Measurements from ENCODE around the gene KMT2C.
"Not testable (repeated sequence)": the region's sequence is repeated elsewhere in the genome, so short reads cannot be mapped to it uniquely, and the experiment has no call there.

KMT2C gene

DNA sequence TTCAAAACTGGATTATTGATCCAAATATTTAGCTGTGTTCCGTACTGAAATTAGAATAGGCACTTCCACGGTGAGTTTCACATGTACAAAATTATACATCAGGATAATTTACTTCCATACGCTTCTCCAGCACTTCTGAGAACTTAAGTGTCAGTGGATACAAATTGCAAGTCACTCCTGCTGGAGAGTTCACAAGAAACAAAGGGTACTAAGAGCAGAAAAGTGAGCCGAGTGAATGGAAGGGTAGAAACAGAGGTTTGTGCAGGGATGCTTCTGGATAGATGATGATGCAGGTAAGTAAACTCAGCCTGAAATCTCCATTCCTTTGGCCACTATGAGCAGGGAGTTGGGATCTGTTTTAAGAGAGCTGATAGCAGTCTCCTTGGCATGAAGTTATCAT is 2.2 kb upstream of the KMT2C start:
- Histone ChIP-seq H3K9ac (ENCODE audit: low read length) (peak overlapping the region; percentile 84), H3K4me1 (ENCODE audit: control insufficient read depth, insufficient read depth, low read length) (peaks cover 11% of the 10 kb centered on the region)
- not testable (repeated sequence) for H3K27me3 ChIP-seq (replicated peaks; ENCODE audit: control insufficient read depth, insufficient read depth, low read length); H3K9me3 ChIP-seq (ENCODE audit: control insufficient read depth, low read length); H3K36me3 ChIP-seq (ENCODE audit: control insufficient read depth, insufficient read depth, low read length, severe bottlenecking); DNase-seq (ENCODE audit: low read depth); H3K4me3 ChIP-seq (ENCODE audit: low read length)

- Histone ChIP-seq H3K4me1 (ENCODE audit: control insufficient read depth, insufficient read depth, low read length) (peaks cover 16% of the 10 kb centered on the region), H3K9ac (ENCODE audit: low read length) (peak overlapping the region; percentile 84), H3K4me3 (ENCODE audit: low read length) (peak overlapping the region; percentile 84)
- H3K36me3 ChIP-seq (ENCODE audit: control insufficient read depth, insufficient read depth, low read length, severe bottlenecking); H3K27me3 ChIP-seq (replicated peaks; ENCODE audit: control insufficient read depth, insufficient read depth, low read length); H3K9me3 ChIP-seq (ENCODE audit: control insufficient read depth, low read length): not testable (repeated sequence)
- peak; percentile 36 for DNase-seq (ENCODE audit: low read depth)
Measured at GRCh38 chr7:152436931-152437575, 1.2 kb upstream of the KMT2C start.

DNA sequence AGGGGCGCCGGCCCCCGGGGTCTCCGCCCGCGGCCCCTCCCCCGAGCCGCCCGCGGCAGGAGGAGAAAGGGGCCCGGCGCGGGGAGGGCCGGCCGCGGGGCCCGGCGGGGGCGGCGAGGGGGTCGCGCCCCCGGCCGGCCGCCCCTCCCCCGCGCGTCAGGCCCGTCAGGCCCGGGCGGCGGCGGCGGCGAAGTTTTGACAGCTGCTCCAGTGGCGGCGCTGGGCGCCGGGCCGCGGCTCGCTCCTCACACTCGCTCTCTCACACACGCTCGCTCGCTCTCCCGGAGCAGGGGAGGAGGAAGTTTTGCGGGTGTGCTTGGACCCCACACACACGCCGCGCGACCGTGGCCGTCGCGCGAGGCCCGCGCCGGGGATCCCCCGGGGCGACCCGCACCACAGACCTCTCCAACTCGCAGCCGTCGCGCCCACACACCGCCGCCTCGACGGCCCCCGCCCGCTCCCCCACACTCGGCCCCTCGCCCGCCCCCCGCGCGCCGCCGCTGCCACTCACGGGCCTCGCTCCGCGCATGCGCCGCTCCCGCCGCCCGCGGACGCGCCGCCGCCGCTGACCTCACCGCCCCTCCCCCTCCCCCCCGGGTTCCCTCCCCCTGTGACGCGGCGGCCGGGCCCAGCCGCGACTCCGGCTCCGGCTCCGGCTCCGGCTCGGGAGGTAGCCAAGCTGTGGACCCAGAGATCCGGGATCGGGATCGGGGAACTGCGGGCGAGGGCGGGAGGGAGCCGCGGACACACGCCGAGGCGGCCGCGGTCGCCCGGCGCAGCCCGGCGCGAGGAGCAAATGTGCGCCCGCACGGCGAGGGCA is 518 bp upstream of the KMT2C start:
- no peaks in the 10 kb centered on the region for H3K36me3 ChIP-seq (ENCODE audit: control insufficient read depth, insufficient read depth, low read length, severe bottlenecking)
- peak overlapping the region; percentile 84 for H3K4me3 ChIP-seq (ENCODE audit: low read length)
- peaks cover 16% of the 10 kb centered on the region for H3K4me1 ChIP-seq (ENCODE audit: control insufficient read depth, insufficient read depth, low read length)
- DNase-seq (ENCODE audit: low read depth) = peak; percentile 98
- H3K9me3 ChIP-seq (ENCODE audit: control insufficient read depth, low read length) = no peaks in the 10 kb centered on the region
- peak overlapping the region; percentile 84 for H3K9ac ChIP-seq (ENCODE audit: low read length)
- no peaks in the 10 kb centered on the region for H3K27me3 ChIP-seq (replicated peaks; ENCODE audit: control insufficient read depth, insufficient read depth, low read length)

GRCh38 chr7:152434511-152435383 is 1.1 kb downstream of the KMT2C start:
- peak; percentile 74 for DNase-seq (ENCODE audit: low read depth)
- Histone ChIP-seq H3K4me1 (ENCODE audit: control insufficient read depth, insufficient read depth, low read length) (peaks cover 18% of the 10 kb centered on the region), H3K4me3 (ENCODE audit: low read length) (peak overlapping the region; percentile 90), H3K9ac (ENCODE audit: low read length) (peak overlapping the region; percentile 87)
- H3K36me3 ChIP-seq (ENCODE audit: control insufficient read depth, insufficient read depth, low read length, severe bottlenecking); H3K9me3 ChIP-seq (ENCODE audit: control insufficient read depth, low read length); H3K27me3 ChIP-seq (replicated peaks; ENCODE audit: control insufficient read depth, insufficient read depth, low read length): not testable (repeated sequence)

DNA sequence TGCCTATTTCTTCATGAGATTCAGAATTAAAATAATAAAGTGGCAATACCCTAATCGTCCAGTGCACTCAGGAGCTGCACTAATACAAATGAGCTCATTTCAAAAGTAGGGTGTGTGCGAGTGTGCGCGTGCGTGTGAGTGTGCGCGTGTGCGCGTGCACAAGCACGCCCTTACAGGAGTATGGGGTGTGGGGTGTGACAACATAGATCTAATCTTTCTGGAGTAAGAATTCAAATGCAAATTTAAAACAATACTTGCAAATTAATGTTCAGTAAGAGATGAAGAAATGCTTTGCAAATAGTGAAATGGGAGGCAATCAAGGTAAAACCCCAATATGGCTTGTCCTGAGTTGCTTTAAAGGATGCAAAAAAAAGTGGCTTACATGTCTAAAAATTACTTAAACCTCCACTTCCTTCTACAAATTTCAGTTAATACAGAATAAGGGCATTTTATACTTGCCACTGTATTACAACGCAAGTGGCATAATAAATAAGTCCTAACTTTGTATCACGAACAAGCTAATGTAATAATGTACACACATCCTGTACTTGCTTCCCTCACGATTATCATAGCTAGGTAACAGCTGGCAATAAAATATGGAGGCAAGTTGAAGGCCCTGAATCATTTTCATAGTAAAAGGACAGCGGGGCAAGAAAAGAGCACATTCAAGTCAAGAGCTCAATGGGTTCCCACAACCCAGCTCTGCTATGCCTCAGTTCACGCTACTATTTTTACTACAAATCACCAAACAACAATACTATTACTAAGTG is 1.9 kb downstream of the KMT2C start:
- Histone ChIP-seq H3K4me3 (ENCODE audit: low read length) (peak overlapping the region; percentile 90), H3K4me1 (ENCODE audit: control insufficient read depth, insufficient read depth, low read length) (peaks cover 22% of the 10 kb centered on the region), H3K9ac (ENCODE audit: low read length) (peak overlapping the region; percentile 87)
- H3K9me3 ChIP-seq (ENCODE audit: control insufficient read depth, low read length); H3K36me3 ChIP-seq (ENCODE audit: control insufficient read depth, insufficient read depth, low read length, severe bottlenecking); H3K27me3 ChIP-seq (replicated peaks; ENCODE audit: control insufficient read depth, insufficient read depth, low read length): not testable (repeated sequence)
- DNase-seq (ENCODE audit: low read depth) = peak; percentile 39

- Histone ChIP-seq H3K9ac (ENCODE audit: low read length) (peak overlapping the region; percentile 87), H3K4me1 (ENCODE audit: control insufficient read depth, insufficient read depth, low read length) (peaks cover 26% of the 10 kb centered on the region), H3K4me3 (ENCODE audit: low read length) (peak overlapping the region; percentile 90)
- H3K9me3 ChIP-seq (ENCODE audit: control insufficient read depth, low read length); H3K36me3 ChIP-seq (ENCODE audit: control insufficient read depth, insufficient read depth, low read length, severe bottlenecking); H3K27me3 ChIP-seq (replicated peaks; ENCODE audit: control insufficient read depth, insufficient read depth, low read length); DNase-seq (ENCODE audit: low read depth): not testable (repeated sequence)
Measured at GRCh38 chr7:152432735-152433134, 3.1 kb downstream of the KMT2C start.

GRCh38 chr7:152430854-152431253 is 4.9 kb downstream of the KMT2C start:
- H3K9me3 ChIP-seq (ENCODE audit: control insufficient read depth, low read length) = no peaks in the 10 kb centered on the region
- DNase-seq (ENCODE audit: low read depth) = no peak
- no peak overlapping the region for H3K4me3 ChIP-seq (ENCODE audit: low read length)
- H3K27me3 ChIP-seq (replicated peaks; ENCODE audit: control insufficient read depth, insufficient read depth, low read length) = no peaks in the 10 kb centered on the region
- peaks cover 34% of the 10 kb centered on the region for H3K4me1 ChIP-seq (ENCODE audit: control insufficient read depth, insufficient read depth, low read length)
- no peak overlapping the region for H3K9ac ChIP-seq (ENCODE audit: low read length)
- H3K36me3 ChIP-seq (ENCODE audit: control insufficient read depth, insufficient read depth, low read length, severe bottlenecking) = no peaks in the 10 kb centered on the region

- not testable (repeated sequence) for H3K27me3 ChIP-seq (replicated peaks; ENCODE audit: control insufficient read depth, insufficient read depth, low read length); H3K36me3 ChIP-seq (ENCODE audit: control insufficient read depth, insufficient read depth, low read length, severe bottlenecking); H3K4me3 ChIP-seq (ENCODE audit: low read length); DNase-seq (ENCODE audit: low read depth); H3K9me3 ChIP-seq (ENCODE audit: control insufficient read depth, low read length); H3K9ac ChIP-seq (ENCODE audit: low read length)
- peaks cover 37% of the 10 kb centered on the region for H3K4me1 ChIP-seq (ENCODE audit: control insufficient read depth, insufficient read depth, low read length)
Measured at GRCh38 chr7:152430118-152430517, 5.7 kb downstream of the KMT2C start.

DNA sequence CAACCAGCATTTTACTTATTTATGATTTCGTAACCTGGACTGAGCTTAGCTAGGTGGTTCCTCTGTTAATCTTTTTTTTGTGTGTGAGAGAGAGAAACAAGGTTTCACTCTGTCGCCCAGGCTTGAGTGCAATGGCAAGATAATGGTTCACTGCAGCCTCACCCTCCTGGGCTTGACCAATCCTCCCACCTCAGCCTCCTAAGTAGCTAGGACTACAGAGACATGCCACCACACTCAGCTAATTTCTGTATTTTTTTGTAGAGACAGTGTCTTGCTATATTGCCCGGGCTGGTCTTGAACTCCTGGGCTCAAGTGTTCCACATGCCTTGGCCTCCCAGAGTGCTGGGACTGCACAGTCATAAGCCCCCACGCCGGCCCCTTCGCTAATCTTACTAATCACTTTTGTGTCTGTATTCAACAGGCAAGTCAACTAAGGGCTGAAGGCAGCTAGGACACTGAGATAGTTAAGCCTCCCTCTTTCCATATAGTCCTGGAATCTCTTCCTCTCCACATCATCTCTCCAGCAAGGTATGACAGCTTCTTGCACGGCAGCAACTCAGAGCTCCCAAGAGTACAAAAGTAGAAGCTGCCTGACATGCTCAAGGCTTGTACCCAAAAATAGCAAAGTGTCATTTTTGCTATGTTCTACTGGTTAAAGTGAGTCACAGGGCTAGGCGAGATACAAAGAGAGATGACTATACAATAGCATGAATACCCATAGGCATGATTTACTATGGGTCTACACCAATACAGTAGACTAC is 11.3 kb downstream of the KMT2C start:
- no peak overlapping the region for H3K9ac ChIP-seq (ENCODE audit: low read length)
- no peak overlapping the region for H3K4me3 ChIP-seq (ENCODE audit: low read length)
- H3K27me3 ChIP-seq (replicated peaks; ENCODE audit: control insufficient read depth, insufficient read depth, low read length) = no peaks in the 10 kb centered on the region
- no peaks in the 10 kb centered on the region for H3K9me3 ChIP-seq (ENCODE audit: control insufficient read depth, low read length)
- DNase-seq (ENCODE audit: low read depth) = no peak
- no peaks in the 10 kb centered on the region for H3K36me3 ChIP-seq (ENCODE audit: control insufficient read depth, insufficient read depth, low read length, severe bottlenecking)
- peaks cover 36% of the 10 kb centered on the region for H3K4me1 ChIP-seq (ENCODE audit: control insufficient read depth, insufficient read depth, low read length)

GRCh38 chr7:152423991-152424347 is 11.8 kb downstream of the KMT2C start:
- H3K27me3 ChIP-seq (replicated peaks; ENCODE audit: control insufficient read depth, insufficient read depth, low read length) = no peaks in the 10 kb centered on the region

More at GRCh38 chr7:152423991-152424347, 11.8 kb downstream of the KMT2C start:
- no peaks in the 10 kb centered on the region for H3K36me3 ChIP-seq (ENCODE audit: control insufficient read depth, insufficient read depth, low read length, severe bottlenecking)
- no peak overlapping the region for H3K4me3 ChIP-seq (ENCODE audit: low read length)
- no peaks in the 10 kb centered on the region for H3K9me3 ChIP-seq (ENCODE audit: control insufficient read depth, low read length)
- peaks cover 33% of the 10 kb centered on the region for H3K4me1 ChIP-seq (ENCODE audit: control insufficient read depth, insufficient read depth, low read length)
- DNase-seq (ENCODE audit: low read depth) = no peak
- H3K9ac ChIP-seq (ENCODE audit: low read length) = no peak overlapping the region

Measured in adipocyte (in vitro differentiated cells).